Cerebellar cortex (tissue), 1 donor: Measurements from ENCODE around the gene SLC26A1.

ENCODE experiments used
- DNase-seq: peaks from one replicate; pipeline ENCODE4 v3.0.0-alpha.2; 2015; ENCODE audit warnings: low spot score

The SLC26A1 gene

DNA sequence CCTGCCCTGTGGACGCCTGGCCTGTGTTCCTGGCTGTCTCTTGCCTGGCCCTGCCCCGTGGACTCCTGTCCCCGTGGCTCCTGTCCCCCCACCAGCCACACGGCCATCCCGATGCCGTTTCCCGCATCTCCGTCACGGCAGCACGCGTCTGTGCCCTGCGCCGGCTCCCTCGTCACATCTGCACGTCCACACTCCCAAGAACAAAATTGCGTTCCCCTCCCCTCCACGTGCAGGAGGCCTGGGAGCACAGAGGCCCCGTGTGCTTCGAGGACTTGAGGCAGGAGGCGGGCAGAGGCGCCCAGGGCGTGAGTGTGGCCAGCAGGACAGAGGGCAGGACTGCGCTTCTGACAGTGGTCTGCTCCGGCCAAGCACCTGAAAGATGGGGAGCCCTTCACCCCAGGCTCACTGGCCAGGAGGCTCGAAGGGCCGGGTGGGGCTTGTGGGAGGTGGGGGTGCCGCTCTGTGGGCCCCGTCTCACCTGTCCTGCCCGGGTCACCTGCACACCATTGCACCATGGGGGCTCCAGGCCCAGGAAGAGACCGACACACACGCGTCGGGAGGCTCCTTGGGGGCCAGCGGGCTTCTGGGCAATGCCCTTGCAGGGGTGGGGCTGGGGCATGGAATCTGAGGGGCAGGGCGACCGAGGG lies 35.5 kb upstream of the SLC26A1 start:
- DNase-seq = no peak

DNA sequence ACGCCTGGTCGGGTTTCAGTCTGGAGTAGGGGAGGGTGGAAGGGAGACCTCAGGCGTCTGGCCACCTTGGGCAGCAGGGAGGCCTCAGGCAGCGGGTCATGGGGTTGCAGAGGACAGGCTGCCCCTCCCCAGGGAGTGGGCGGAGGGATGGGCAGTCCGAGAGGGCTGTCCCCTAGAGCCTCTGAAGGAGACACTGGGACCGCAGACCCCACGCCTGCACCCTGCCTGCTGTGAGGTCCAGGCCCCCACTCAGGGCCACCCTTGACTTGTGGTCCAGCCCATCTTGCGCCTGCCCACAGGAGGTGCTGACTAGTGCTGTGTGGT lies 34.7 kb upstream of the SLC26A1 start:
- no peak for DNase-seq

DNA sequence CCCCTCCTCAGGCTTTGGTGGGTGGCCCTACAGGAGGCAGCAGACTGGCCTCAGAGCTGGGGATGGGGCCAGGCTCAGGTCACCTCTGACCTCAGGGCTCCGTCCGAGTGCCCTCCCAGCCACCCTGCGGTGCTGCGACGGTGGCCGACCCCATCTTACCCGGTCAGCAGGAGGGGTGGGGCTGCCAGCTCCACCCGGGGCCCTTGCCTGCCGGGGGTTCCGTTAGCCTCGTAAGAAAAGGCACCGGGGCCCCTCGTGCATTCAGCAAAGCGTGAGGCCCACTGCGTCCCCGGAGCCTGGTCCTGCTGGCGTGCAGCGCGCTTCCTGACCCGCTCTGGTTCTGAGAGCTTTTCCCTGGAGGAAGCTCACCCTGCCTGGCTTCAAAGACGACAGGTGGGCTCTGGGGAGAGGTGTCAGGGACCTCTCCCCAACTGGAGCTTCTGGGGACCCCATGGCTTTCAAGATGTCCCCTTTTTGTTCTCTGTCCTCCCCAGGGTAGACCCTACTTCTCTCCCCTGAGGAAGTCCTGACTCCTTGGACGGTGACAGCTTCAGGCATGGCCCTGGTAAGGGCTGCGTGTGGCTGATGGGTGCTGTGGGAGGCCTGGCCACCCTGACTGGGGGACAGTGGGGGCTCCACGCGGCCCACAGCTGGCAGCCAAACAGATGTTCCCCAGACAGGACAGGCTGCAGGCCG lies 34.2 kb upstream of the SLC26A1 start:
- no peak for DNase-seq

DNA sequence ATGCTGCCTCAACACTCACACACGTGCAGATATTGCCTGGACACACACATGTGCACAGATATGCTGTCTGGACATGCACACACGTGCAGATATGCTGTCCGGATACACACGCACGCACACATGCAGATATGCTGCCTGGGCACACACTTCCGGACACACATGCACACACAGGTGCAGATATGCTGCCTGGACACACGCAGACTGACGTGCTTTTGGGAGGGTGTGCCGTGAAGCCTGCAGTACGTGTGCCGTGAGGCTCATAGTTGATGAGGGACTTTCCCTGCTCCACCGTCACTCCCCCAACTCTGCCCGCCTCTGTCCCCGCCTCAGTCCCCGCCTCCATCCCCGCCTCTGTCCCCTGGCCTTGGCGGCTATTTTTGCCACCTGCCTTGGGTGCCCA lies 32.9 kb upstream of the SLC26A1 start:
- no peak for DNase-seq

DNA sequence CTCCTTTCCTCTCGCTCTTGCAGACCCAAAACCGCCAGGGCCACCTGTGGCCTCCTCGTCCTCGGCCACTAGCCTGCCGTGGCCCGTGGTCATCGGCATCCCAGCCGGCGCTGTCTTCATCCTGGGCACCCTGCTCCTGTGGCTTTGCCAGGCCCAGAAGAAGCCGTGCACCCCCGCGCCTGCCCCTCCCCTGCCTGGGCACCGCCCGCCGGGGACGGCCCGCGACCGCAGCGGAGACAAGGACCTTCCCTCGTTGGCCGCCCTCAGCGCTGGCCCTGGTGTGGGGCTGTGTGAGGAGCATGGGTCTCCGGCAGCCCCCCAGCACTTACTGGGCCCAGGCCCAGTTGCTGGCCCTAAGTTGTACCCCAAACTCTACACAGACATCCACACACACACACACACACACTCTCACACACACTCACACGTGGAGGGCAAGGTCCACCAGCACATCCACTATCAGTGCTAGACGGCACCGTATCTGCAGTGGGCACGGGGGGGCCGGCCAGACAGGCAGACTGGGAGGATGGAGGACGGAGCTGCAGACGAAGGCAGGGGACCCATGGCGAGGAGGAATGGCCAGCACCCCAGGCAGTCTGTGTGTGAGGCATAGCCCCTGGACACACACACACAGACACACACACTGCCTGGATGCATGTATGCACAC lies 31.8 kb upstream of the SLC26A1 start:
- DNase-seq = no peak

DNA sequence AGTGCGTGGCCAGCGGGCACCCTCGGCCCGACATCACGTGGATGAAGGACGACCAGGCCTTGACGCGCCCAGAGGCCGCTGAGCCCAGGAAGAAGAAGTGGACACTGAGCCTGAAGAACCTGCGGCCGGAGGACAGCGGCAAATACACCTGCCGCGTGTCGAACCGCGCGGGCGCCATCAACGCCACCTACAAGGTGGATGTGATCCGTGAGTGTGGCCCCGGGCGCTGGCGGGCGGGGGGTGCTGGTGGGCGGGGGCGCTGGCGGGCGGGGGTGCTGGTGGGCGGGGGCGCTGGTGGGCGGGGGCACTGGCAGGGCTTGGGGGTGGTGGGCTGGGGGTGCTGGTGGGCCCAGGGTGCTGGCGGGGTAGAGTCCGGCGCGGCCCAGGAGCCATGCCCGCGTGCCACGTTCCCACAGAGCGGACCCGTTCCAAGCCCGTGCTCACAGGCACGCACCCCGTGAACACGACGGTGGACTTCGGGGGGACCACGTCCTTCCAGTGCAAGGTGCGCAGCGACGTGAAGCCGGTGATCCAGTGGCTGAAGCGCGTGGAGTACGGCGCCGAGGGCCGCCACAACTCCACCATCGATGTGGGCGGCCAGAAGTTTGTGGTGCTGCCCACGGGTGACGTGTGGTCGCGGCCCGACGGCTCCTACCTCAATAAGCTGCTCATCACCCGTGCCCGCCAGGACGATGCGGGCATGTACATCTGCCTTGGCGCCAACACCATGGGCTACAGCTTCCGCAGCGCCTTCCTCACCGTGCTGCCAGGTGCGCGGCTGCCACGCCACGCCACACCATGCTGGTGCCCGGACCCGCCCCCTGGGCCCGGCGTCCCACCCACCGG lies 30.9 kb upstream of the SLC26A1 start:
- DNase-seq = no peak

DNA sequence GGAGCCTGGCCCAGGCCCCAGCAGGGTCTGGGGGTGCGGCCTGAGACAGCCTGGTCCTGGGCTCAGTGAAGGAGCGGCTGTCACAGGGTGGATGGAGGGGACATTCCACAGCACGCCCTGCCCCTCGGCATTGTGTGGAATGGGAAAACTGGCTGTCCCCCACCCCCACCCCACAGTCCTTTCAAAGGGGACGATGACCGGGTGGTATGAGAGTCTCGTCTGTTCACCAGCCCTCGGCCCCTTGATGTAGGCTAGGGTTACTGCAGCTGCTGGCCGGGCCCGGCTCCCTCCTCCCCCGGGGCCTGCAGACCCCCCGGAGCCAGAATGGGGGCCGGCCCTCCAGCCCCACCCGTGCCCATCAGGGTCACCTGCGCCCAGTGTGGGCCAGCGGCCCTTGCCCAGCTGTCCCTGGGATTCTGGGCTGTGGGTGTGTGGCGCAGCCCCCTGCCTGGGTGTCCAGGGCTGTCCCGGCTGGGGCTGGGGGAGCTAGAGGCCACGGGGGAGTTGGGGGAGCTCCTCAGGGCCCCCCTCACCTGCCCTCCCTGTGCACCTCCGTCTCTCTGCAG lies 30.0 kb upstream of the SLC26A1 start:
- no peak for DNase-seq

DNA sequence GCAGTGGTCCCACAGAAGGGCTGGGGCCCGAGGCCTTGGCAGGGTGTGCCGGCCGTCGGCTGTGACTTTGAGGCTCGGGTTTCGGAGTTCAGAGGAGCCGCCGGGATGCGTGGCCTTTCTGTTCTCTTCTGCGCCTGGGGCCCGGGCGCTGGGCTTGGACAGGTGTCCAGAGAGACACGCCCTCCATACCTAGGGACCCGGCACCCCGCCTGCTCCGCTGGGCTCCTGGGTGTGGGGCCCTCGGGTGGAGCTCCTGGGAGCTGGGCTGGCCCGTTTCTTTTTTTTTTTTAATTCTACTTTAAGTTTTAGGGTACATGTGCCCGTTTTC lies 29.5 kb upstream of the SLC26A1 start:
- no peak for DNase-seq

DNA sequence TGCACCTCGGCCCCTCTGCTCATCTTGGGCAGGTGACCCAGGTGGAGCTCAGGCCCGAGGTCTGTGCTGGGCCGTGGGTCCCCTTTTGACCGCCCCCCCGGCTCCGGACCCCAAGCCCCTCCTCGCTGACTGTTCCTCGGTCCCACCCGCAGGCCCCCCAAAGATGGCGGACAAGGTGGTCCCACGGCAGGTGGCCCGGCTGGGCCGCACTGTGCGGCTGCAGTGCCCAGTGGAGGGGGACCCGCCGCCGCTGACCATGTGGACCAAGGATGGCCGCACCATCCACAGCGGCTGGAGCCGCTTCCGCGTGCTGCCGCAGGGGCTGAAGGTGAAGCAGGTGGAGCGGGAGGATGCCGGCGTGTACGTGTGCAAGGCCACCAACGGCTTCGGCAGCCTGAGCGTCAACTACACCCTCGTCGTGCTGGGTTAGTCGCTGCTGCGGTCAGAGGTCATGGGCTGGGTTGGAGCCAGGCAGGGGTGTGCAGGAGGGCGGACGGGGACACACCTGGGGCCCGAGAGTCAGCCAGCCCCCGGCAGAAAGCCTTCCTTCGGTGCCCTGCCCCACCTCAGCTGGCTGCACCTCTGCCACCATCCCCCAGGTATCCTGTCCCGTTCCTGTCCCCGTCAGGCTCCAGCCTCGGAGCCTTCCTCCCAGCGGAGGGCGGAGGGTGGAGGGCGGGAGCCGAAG lies 29.0 kb upstream of the SLC26A1 start:
- DNase-seq = no peak

DNA sequence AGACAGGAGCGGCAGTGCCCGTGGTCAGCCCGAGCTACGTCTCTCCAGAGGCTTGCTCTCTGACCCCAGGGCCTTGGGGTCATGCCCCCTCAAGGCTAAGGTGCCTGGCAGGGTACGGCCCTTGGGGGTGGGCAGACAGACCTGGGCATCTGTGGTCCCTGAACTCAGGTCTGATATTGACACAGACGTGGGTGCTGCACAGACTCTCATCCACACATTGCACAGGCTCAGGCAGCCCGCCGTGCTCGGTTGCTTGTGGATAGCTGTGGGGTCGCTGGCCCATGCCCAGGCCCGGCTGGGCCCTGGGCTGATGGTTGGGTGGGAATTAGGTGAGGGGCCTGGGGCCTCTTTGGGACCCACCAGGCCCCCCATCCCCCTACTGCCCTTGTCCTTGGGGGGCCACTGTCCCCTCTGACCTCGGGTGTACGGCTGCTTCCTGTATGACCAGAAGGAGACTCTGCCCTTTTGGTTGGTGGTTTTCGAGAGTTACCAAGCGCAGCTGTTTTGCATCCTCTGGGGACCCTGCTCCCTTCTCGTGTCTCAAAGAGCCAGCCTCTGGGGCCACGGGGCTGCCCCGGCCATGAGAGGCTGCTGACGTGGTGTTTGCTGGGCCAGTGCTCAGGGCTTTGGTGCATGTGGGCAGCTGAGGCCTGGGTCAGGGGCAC lies 28.3 kb upstream of the SLC26A1 start:
- no peak for DNase-seq

DNA sequence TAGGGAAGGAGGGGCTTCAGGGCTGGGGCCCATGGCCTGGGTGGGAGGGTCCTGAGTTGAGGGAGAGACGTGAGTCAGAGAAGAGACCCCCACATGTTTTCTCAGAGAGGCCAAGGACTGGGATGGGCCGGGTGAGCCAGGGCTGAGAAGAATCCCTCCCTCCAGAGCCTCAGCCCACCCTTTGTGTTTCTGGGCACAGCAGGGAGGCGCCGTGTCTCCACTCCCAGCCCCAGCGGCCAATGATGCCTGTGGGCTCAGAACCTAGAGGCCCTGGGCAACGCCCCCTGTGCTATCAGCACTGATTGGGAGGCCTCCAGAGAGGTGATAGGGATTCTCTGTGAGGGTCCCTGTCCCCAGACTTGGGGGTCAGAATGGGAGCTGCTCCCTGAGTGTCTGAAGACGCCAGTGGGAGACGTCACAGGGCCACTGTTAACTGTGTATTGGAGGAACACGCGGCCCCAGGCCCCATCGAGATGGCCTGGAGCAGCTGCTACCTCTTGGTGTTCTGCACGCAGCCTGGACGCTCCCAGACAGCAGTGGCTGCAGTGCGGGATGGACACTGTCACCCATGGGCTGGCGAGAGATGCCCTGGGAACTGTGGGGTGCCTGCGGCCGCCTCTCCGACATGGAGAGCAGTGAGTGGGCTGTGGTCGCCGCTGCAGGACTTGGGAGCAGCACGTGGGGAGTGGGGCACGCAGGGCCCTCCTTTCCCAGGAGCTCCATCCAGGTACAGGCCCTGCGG lies 26.7 kb upstream of the SLC26A1 start:
- DNase-seq = no peak

DNA sequence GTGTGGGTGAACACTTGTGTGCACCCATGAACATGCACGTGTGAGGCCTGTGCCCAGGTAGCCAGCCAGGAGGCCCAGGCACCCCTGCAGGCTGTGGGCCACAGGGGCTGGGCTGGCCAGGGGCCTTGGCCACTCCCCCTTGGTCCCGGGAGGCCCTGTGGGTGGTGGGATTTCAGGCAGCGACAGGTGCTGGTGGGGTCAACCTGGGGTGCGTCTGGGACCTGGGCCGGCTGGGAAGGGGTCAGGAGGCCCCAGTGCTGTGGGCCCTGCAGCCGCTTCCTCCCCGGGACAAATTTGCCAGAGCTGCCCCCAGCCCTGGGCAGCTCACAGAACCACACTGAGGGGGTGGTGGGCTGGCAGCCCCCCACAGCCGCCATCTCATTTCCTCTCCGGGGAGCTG lies 26.1 kb upstream of the SLC26A1 start:
- no peak for DNase-seq

DNA sequence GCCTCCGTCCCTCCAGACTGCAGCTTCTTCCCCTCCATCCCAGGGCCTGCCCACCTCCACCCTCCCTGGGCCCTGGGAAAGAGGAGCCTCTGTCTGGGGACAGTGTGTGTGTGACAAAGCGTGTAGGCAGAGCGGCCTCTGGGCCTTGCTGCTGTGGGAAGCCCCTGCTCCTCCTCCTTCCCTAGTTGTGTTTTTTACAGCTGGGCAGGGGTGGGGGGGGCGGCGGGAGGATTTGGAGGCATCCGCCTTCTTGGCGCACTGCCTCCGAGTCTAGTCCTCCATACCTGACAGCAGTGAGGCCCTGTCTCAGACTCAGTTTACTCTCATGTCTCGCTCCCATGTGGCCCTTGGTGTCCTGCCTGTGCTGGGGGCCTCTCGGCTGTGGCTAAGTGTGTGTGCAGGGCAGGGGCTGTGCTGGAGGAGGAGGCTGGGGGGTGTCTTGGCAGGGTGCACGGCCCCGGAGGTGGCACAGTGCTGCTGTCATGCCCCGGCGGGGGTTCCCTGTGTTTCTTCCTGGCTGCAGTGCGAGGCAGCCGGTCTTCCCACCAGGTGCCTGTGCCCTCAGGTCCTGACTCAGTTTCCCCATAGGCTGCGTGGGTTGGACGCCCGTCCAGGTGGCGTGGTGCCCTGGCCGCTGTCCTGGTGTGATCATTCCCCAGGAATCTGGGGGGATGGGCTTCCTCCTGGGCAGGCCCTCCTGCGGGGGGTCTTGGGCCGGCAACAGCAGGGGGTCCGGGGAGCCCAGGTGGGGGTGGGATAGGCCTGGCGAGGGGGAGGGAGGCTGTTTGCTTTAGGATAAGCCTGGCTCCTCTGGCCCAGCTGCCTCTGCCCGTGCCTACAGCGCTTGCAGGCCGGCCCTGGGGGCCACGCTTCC lies 25.2 kb upstream of the SLC26A1 start:
- DNase-seq = no peak

DNA sequence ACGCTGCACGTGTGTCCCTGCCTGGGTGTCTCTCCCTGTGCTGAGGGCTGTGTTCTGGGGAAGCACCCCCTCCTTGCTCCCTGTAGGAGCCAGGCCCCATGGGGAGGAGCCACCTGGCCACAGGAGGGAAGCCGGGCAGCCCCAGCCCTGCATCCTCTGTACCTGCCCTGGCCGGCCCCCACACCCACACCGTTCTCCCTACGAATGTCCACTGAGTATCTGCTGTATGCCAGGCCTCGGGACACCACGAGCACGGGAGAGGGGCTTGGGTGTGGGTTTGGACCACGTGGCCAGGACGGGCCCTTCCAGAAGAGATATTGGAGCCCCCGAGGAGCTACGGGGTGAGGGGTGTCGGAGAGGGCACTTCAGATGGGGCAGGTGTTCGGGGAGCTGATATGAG lies 24.5 kb upstream of the SLC26A1 start:
- no peak for DNase-seq

DNA sequence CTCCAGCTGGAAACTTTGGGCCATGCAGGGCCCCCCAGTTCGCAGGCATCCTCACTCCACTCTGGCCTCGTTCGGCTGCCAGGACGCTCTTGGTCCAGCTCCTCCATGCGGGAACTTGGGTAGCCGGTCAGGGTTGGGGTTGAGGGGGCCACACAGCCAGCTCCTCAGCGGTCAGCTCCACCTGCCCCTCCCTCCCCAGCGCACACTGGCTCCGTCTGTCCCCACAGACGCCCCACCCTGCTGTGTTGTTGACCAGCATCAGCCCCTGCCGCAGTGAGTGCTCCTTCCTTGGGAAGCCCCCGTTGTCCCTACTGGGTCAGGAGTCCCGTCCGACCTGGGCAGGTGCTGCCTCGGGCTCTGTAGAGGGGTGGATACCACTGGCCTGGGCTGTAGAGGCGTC lies 24.0 kb upstream of the SLC26A1 start:
- DNase-seq = no peak

DNA sequence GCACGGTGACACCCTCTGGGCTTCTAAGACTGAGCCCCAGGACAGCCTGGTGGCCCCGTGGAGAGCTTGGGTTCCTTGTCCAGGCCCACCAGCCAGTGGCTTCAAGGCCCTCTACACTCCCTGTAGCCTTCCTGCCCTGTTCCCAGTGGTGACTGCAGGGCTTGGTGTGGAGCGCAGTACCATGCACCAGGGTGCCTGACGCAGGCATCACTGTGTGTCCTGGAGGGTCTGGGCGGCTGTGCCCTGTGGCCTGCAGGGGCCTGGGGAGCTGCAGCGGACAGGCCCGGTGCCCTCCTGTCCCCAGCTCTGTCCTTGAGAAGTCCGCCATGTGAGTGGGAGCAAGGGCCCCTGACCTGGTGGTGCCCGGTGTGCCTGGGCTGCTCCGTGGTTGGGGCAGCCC lies 22.5 kb upstream of the SLC26A1 start:
- DNase-seq = no peak

DNA sequence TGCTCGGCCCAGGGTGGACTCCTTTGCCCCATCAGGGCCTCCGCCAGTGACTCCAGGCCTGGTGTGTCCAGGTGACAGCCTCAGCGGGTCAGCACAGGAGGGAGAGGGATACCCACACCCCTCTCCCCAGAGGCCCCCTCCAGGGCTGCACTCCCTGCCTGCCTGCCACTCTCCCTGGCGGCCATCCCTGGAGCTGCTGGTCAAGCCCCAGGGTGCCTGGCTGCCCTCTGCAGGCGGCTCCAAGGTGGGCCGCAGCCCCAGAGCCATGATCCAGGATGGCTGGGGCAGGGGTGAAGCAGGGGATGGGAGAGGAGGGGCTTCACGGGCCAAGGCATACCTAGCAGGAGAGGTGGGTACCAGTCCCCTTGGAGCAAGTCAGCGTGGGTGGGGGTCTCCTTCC lies 22.0 kb upstream of the SLC26A1 start:
- DNase-seq = no peak

DNA sequence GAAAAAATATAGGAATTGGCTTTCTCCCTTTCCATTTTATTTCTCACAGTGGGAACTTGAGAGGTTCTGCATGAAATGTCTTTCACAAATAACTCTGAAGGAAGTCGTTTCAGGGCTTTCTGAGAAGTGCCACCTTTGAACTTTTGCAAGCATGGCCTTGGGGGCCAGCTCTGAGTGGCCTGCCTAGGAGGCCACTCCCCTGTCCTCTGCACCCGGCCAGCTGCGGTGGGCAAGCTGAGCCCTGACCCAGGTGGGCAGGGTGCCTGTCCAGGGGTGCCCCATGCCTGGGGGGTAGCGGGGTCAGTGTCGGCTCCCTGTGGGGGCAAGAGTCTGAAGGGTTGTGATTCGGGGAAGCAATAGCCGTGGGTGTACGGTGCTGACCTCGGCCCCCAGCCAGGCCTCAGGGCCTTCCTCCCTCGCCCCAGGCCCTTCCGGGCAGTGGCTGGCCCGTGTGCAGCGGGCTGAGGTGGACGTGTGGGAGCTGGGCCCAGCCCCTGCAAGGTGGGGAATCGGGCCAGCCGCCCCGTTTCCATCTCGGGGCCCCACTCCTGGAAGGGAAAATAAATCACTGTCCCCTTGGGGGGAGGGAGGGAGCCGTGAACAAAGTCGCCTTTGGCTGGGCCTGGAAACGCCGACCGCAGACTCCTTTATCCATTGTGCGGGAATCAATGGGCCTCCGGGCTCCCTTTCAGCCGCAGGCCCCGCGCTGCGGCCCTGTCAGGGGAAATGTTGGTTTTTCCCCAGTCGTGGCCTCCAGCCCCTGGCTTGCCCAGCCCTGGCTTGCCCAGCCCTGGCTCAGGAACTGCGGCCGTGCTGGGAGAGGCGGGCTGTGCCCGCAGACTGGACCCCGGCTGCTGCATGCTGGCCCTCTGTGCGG lies 21.3 kb upstream of the SLC26A1 start:
- no peak for DNase-seq
